Stimulated activated CD8-positive, alpha-beta memory T cell treated with anti-CD3 and anti-CD28 coated beads, Interleukin-15, amount 100 ng/mL, for 48 hours (primary cell): ENCODE results near the gene SVOP.

Source experiments
- DNase-seq, 2 donors: peaks; one replicate each; pipeline ENCODE4 v3.0.0-alpha.2; 2020; ENCODE audit warnings: low read depth in 2 of 2

SVOP gene

GRCh38 chr12:108975024-108975593 lies 45.8 kb downstream of the SVOP start:
- no peak for DNase-seq

DNA sequence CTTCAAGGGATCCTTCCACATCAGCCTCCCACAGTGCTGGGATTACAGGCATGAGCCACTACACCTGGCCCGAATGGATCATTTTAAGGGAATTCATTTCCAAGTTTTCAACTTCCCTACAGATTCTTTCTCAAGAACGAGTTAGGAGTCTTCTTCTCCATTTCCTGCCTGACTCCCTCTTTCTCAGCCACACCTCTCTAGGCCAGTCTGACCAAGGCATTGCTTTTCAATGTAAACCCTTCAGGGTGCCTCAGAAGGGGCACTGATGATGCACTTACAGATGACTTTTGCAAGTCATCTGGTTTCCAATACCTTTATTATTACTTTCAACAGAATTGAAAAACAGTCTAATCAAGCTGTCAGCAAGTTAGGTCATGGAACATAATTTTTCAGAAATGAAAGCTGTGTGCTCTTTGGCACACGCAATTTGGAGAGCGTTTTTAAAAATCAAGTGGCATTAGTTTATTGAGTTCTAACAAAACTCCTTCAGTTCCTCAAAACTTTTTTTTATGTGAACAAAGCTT lies 47.2 kb downstream of the SVOP start:
- DNase-seq, result no peak

- DNase-seq, result no peak
Measured at GRCh38 chr12:108972358-108972757, 48.5 kb downstream of the SVOP start.

GRCh38 chr12:108969622-108970021 lies 51.2 kb downstream of the SVOP start:
- DNase-seq, result no peak

GRCh38 chr12:108967869-108968540 lies 52.9 kb downstream of the SVOP start:
- no peak for DNase-seq

- no peak for DNase-seq
Measured at GRCh38 chr12:108966378-108967151, 54.3 kb downstream of the SVOP start.

- DNase-seq, result no peak
Measured at GRCh38 chr12:108965886-108966285, 55.0 kb downstream of the SVOP start.

DNA sequence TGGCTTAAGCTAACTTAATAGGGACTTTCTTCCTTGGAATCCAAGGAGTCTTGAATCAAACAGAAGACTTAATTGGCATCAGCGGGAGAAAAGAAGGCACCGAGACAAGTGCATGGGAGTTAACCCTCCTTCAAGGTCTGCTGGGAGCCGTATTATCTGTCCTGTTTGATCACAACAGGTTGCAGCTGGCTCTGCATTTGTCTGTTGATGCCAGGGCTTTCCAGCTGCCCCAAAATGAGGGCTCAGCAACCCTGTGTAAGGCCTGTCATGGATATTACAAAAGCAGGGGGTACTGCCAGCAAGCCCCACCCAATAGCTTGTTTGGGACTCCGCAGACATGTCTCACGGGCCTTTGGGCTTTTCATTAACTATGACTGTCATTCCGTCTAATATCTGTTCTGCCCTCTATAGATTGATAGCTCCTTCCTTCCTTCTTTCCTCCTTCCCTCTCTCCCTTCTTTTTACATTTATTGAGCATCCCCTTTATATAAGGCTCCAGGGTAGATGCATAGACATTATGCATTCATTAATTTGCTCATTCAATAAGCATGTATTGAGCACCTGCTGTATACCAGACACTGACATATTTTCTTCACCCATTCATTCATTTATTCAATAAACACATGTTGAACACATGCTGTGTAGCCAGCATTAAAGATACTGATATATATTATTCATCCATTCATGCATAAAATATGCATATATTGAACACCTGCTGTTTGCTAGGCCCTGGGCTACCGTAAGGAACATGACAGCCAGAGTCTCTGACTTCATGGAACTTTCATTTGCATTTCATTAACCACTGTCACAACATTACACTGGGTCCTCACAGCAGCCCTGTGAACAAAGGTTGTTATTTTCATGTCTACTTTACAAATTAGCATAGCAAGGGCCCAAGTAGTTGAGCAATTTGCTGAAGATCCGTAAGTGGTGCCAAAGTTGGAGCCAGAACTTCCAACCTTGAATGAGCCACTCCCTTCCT lies 56.2 kb downstream of the SVOP start:
- DNase-seq, result no peak

GRCh38 chr12:108962256-108962655 lies 58.6 kb downstream of the SVOP start:
- no peak for DNase-seq

DNA sequence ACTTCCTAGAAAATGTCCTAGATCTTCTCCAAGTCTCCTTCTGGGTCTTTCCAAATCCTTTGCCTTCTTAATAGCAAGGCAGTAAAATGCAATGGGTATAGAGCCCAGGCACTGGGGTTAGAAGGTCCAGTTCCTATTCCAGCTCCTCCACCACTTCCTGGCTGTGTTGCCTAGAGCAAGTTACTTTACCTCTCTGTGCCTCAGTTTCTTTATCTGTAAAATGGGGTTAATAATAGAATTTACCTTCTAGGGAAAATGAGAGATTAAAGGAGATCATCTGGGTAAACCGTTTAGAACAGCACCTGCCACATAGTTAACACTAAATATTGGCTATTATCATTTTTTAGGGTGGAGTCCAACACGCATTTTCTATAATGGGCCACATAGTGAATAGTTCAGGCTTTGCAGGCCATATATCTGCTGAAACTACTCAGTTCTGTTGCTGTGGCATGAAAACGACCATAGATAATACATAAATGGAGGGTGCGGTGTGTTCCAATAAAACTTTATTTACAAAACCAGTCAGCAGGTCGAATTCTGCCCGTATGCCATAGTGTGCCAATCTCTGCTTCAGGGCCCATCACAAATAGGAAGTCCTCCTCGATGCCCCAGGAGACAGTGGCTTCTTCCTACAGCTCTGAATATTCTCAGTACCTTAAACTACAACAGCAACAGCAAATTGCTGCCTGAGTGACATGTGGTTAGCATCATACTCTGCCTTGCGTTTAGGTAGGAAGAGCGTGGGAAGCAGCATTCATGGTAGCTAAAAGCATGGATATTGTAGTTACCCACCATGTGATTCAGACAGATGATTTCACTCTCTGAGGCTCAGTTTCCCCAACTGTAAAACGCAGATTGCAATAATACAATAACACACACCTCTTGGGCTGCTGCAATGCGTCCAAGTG lies 60.9 kb downstream of the SVOP start:
- no peak for DNase-seq

DNA sequence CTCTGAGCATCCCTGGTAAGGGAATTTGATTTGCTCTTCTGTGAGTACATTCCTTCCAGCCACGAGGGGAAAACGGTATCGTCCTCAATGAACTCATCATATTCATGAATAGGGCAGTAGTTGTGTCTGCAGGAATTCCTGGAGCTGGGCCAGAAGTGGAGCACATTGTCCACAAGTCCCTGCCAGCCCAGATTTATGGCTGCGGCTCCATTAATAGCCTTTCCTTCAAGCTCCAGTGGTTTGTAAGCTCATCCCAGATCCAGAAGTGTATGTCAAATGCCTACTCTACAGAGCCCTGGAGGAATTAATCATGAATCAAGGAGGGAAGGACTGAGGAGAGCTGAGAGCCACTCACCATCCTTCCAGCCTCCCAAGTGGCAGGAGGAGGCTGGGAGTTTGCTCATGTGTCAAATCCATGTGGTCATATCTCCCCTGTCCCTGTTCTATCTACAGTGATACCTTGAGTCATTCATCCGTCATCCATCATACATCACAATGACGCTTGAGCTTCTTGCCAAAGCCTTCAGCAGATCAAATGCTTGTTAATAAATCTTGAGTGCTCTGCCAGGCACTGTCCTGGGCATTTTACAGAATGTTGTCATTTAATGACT lies 65.5 kb downstream of the SVOP start:
- DNase-seq, result no peak

- peak; percentile 34 for DNase-seq
Measured at GRCh38 chr12:108950991-108951739, 69.7 kb downstream of the SVOP start.

- DNase-seq, result no peak
Measured at GRCh38 chr12:108949976-108950375, 70.9 kb downstream of the SVOP start.

- no peak for DNase-seq
Measured at GRCh38 chr12:108948367-108948766, 72.5 kb downstream of the SVOP start.

GRCh38 chr12:108947097-108947496 lies 73.8 kb downstream of the SVOP start:
- DNase-seq, result no peak

GRCh38 chr12:108940138-108940537 lies 80.7 kb downstream of the SVOP start:
- no peak for DNase-seq

DNA sequence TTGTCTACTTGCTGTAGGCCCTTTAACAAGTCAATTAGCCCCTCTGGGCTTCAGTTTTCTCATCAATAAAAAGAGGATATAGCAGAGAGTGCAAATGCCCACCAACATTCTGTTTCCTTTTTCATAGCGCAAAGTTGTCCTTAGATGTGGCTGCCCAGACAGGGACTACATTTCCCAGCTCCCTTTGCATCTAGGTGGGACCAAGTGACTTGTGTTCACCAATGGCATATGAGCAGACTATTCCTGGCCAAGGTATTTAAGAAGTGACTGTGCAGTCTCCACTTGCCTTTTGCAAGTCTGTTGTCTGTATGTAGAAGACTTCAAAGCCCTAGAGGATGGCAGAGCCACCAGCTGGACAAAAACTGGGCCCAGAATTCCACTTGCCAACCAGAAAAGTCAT lies 81.3 kb downstream of the SVOP start:
- DNase-seq, result no peak

- DNase-seq, result no peak
Measured at GRCh38 chr12:108938247-108938924, 82.5 kb downstream of the SVOP start.
